ENCODE measurements around the gene FRMPD1. TPM values are rescaled to one million over a fixed set of nuclear protein-coding genes. Genes with fewer than 3 reads are reported as not detected.

FRMPD1 gene
- total and polyA plus RNA-seq, 9 donors = 0.01 to 0.46 (median 0.26) TPM; not detected in 4

GRCh38 chr9:37625036-37625757 lies 25.6 kb upstream of the FRMPD1 start:
- WGBS, 3 donors = 80 to 86% (median 81%) methylated on average over 5 of the region's 5 CpGs
- Histone ChIP-seq H3K36me3 (no peaks in the 10 kb centered on the region), H3K9me3 (no peaks in the 10 kb centered on the region), H3K4me1 (ENCODE audit: insufficient read depth) (no peaks in the 10 kb centered on the region), H3K4me3 (no peak overlapping the region), H3K27ac (no peak overlapping the region), H3K27me3 (no peaks in the 10 kb centered on the region)
- intact Hi-C loops (cut with DNase I) = no loop called here
- TF ChIP-seq POLR2A (IDR thresholded peaks at IDR 0.05) = no peak
- TF ChIP-seq, protein P1, sequence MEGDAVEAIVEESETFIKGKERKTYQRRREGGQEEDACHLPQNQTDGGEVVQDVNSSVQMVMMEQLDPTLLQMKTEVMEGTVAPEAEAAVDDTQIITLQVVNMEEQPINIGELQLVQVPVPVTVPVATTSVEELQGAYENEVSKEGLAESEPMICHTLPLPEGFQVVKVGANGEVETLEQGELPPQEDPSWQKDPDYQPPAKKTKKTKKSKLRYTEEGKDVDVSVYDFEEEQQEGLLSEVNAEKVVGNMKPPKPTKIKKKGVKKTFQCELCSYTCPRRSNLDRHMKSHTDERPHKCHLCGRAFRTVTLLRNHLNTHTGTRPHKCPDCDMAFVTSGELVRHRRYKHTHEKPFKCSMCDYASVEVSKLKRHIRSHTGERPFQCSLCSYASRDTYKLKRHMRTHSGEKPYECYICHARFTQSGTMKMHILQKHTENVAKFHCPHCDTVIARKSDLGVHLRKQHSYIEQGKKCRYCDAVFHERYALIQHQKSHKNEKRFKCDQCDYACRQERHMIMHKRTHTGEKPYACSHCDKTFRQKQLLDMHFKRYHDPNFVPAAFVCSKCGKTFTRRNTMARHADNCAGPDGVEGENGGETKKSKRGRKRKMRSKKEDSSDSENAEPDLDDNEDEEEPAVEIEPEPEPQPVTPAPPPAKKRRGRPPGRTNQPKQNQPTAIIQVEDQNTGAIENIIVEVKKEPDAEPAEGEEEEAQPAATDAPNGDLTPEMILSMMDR (IDR thresholded peaks at IDR 0.05) = no peak
- no peak for TF ChIP-seq EP300 (IDR thresholded peaks at IDR 0.05)
- no peak for DNase-seq

DNA sequence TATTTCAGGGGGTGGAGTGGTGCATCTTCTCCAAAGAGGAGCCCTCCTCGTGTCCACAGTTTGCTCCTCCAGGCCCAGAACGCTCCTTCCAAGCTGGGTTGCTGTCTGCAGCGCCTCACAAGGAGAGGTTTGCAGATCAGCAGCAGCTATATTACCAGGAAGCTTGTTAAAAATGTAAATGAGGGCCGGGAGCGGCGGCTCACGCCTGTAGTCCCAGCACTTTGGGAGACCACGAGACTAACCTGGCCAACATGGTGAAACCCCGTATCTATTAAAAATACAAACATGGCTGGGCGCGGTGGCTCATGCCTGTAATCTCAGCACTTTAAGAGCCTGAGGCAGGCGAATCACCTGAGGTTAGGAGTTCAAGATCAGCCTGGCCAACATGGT lies 25.0 kb upstream of the FRMPD1 start:
- Histone ChIP-seq H3K27ac (no peak overlapping the region), H3K4me1 (ENCODE audit: insufficient read depth) (no peaks in the 10 kb centered on the region), H3K36me3 (no peaks in the 10 kb centered on the region), H3K9me3 (no peaks in the 10 kb centered on the region), H3K27me3 (no peaks in the 10 kb centered on the region), H3K4me3 (no peak overlapping the region)
- intact Hi-C loops (cut with DNase I) = no loop called here
- WGBS, 3 donors = 82 to 86% (median 83%) methylated on average over 12 of the region's 12 CpGs
- TF ChIP-seq POLR2A (IDR thresholded peaks at IDR 0.05) (no peak), EP300 (IDR thresholded peaks at IDR 0.05) (no peak)
- TF ChIP-seq, protein P1 (IDR thresholded peaks at IDR 0.05) = no peak
- DNase-seq = no peak

DNA sequence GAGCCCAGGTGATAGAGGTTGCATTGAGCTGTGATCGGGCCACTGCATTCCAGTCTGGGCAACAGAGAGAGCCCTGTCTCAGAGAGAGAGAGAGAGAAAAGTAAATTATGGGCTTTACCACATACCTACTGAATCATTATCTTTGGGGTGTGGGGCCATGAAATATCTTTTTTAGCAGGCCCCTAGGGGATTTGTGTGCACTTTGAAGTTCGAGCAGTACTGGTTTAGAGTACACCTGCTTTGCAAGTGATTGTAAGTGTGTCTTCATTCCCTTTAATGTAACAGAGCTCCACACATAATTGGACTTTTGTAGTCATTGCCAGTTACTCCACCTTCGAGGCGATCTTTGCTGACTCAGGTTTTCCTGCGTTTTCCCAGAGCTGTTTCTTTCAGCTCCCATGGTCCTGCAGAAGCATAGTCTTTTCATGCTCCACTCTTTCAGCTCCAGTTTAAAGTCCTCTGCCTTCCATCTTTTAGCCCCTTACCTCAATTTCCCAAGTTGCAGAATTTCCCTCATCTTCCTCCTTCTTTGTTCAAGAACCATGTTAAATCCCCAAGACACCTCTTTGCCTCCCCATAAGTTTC lies 24.0 kb upstream of the FRMPD1 start:
- Histone ChIP-seq H3K27me3 (no peaks in the 10 kb centered on the region), H3K36me3 (no peaks in the 10 kb centered on the region), H3K9me3 (no peaks in the 10 kb centered on the region), H3K27ac (no peak overlapping the region), H3K4me3 (no peak overlapping the region), H3K4me1 (ENCODE audit: insufficient read depth) (no peaks in the 10 kb centered on the region)
- no peak for TF ChIP-seq POLR2A (IDR thresholded peaks at IDR 0.05)
- TF ChIP-seq, protein P1 (IDR thresholded peaks at IDR 0.05) = no peak
- TF ChIP-seq EP300 (IDR thresholded peaks at IDR 0.05) = no peak
- WGBS, 3 donors = 22 to 29% (median 27%) methylated on average over 5 of the region's 5 CpGs
- no peak for DNase-seq
- intact Hi-C loops (cut with DNase I) = no loop called here

- DNase-seq = no peak
- WGBS, 3 donors = 35 to 70% (median 38%) methylated on average over 4 of the region's 4 CpGs
- intact Hi-C loops (cut with DNase I) = no loop called here
- Histone ChIP-seq H3K4me1 (ENCODE audit: insufficient read depth) (no peaks in the 10 kb centered on the region), H3K36me3 (no peaks in the 10 kb centered on the region), H3K27ac (no peak overlapping the region), H3K9me3 (no peaks in the 10 kb centered on the region), H3K4me3 (no peak overlapping the region), H3K27me3 (no peaks in the 10 kb centered on the region)
- TF ChIP-seq EP300 (IDR thresholded peaks at IDR 0.05) (no peak), POLR2A (IDR thresholded peaks at IDR 0.05) (no peak)
- TF ChIP-seq, protein P1 (IDR thresholded peaks at IDR 0.05) = no peak
These were observed 18.3 kb upstream of the FRMPD1 start for GRCh38 chr9:37632479-37632878.

Data from ovary (tissue), 9 donors.